Osteocyte (in vitro differentiated cells): ENCODE data around the gene MICU1. TPM values are rescaled to one million over a fixed set of nuclear protein-coding genes. Genes with fewer than 3 reads are reported as not detected.
A peak's percentile ranks its signal among the peaks of the same experiment; 100 is the strongest.

ENCODE experiments used
- DNase-seq: peaks from one replicate; pipeline ENCODE4 v3.0.0; 2021; ENCODE audit warnings: mixed read lengths; ENCODE audit not compliant: unreplicated experiment; ENCODE audit errors: extremely low spot score
- H3K27ac Mint-ChIP-seq: one replicate; pipeline ENCODE4 v1.8.0; 2021; ENCODE audit warnings: mild to moderate bottlenecking, mixed read lengths; ENCODE audit not compliant: unreplicated experiment
- H3K27me3 Mint-ChIP-seq: one replicate; pipeline ENCODE4 v1.8.0; 2021; ENCODE audit warnings: mixed read lengths; ENCODE audit not compliant: unreplicated experiment
- H3K36me3 Mint-ChIP-seq: one replicate; pipeline ENCODE4 v1.8.0; 2021; ENCODE audit warnings: mixed read lengths; ENCODE audit not compliant: unreplicated experiment
- H3K4me1 Mint-ChIP-seq: one replicate; pipeline ENCODE4 v1.8.0; 2021; ENCODE audit warnings: mixed read lengths; ENCODE audit not compliant: unreplicated experiment
- H3K4me3 Mint-ChIP-seq: one replicate; pipeline ENCODE4 v1.8.0; 2021; ENCODE audit warnings: mild to moderate bottlenecking, moderate library complexity, mixed read lengths; ENCODE audit not compliant: unreplicated experiment
- H3K9me3 Mint-ChIP-seq: one replicate; pipeline ENCODE4 v1.8.0; 2021; ENCODE audit warnings: mixed read lengths; ENCODE audit not compliant: unreplicated experiment
- CTCF ChIP-seq: fragments of 200-600 bp; sonication (generic); IDR thresholded peaks from 2 replicates; pipeline ENCODE4 v1.5.0; 2021; ENCODE audit warnings: antibody characterized with exemption, mild to moderate bottlenecking, moderate library complexity
- total RNA-seq: library from RNA; stranded (reverse); gene quantifications from 2 replicates; pipeline ENCODE4 v1.2.1, GENCODE V29; 2021

MICU1 gene
- total RNA-seq, 1 donor from 2014 or later = 58.9 TPM

GRCh38 chr10:72375173-72375572 is 250.7 kb downstream of the MICU1 start:
- no peak for DNase-seq
- no peak for TF ChIP-seq CTCF
- Mint-ChIP-seq H3K36me3 (peaks cover 7% of the 10 kb centered on the region), H3K4me3 (no peak overlapping the region), H3K4me1 (no peaks in the 10 kb centered on the region), H3K27ac (no peak overlapping the region), H3K27me3 (no peaks in the 10 kb centered on the region), H3K9me3 (no peaks in the 10 kb centered on the region)

GRCh38 chr10:72370201-72370722 is 255.6 kb downstream of the MICU1 start:
- H3K27ac Mint-ChIP-seq = no peak overlapping the region
- no peaks in the 10 kb centered on the region for H3K4me1 Mint-ChIP-seq
- no peak for TF ChIP-seq CTCF
- peaks cover 5% of the 10 kb centered on the region for H3K36me3 Mint-ChIP-seq
- H3K4me3 Mint-ChIP-seq = no peak overlapping the region
- no peaks in the 10 kb centered on the region for H3K9me3 Mint-ChIP-seq
- no peak for DNase-seq
- no peaks in the 10 kb centered on the region for H3K27me3 Mint-ChIP-seq

GRCh38 chr10:72367301-72367960 is 258.4 kb downstream of the MICU1 start:
- no peak overlapping the region for H3K27ac Mint-ChIP-seq
- H3K4me3 Mint-ChIP-seq = no peak overlapping the region
- H3K4me1 Mint-ChIP-seq = peaks cover 16% of the 10 kb centered on the region

GRCh38 chr10:72365106-72365895 is 260.6 kb downstream of the MICU1 start:
- Mint-ChIP-seq H3K4me1 (peaks cover 16% of the 10 kb centered on the region), H3K4me3 (no peak overlapping the region)

More at GRCh38 chr10:72367301-72367960, 258.4 kb downstream of the MICU1 start:
- H3K9me3 Mint-ChIP-seq = no peaks in the 10 kb centered on the region
- TF ChIP-seq CTCF = no peak
- DNase-seq = no peak
- H3K36me3 Mint-ChIP-seq = peaks cover 5% of the 10 kb centered on the region
- no peaks in the 10 kb centered on the region for H3K27me3 Mint-ChIP-seq

More at GRCh38 chr10:72365106-72365895, 260.6 kb downstream of the MICU1 start:
- Mint-ChIP-seq H3K27me3 (no peaks in the 10 kb centered on the region), H3K9me3 (no peaks in the 10 kb centered on the region), H3K36me3 (peaks cover 5% of the 10 kb centered on the region), H3K27ac (peak overlapping the region; percentile 78)
- no peak for TF ChIP-seq CTCF
- no peak for DNase-seq
